22Rv1 (cell line): Measurements from ENCODE around the gene SERINC3.

ENCODE experiments used
- CTCF ChIP-seq: fragments of 450-650 bp; IDR thresholded peaks from 2 replicates; pipeline ENCODE4 v1.5.1; 2017; ENCODE audit warnings: mild to moderate bottlenecking
- ZFX ChIP-seq: fragments of 450-650 bp; IDR thresholded peaks from 2 replicates; pipeline ENCODE4 v1.6.1; 2017; ENCODE audit warnings: antibody characterized with exemption, borderline replicate concordance

DNA sequence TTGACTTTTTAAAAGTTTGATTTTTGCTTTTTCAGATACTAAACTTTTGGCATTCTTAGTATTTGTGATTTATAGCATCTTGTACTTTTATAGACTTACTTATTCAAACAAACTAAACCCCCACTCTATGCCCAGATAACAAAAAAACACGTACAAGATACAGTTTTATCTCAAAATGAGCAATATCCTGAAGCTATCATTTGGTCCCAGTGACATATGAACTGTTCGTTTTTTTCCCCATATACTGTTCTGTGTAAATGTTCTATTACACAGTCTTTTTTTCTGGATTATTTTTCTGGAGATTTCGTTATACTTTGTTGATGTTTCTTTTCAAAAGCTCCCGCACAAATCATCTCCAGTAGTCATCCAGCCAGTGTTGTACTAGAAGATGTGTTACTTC is 27.3 kb upstream of the SERINC3 start:
- TF ChIP-seq CTCF (no peak), ZFX (no peak)
